ENCODE results near the gene MAPK6. TPM values are rescaled to one million over a fixed set of nuclear protein-coding genes. Genes with fewer than 3 reads are reported as not detected.
"Not testable (repeated sequence)": the region's sequence is repeated elsewhere in the genome, so short reads cannot be mapped to it uniquely, and the experiment has no call there.

MAPK6 gene
- total and polyA plus RNA-seq, 2 of the 8 experiments (the other 6 are each of a cell fraction or from before 2014, with no cell fraction given) = 22.6 to 108 TPM

- not testable (repeated sequence) for H2BK12ac ChIP-seq (ENCODE audit: low read depth, low read length); H3K79me2 ChIP-seq (ENCODE audit: control insufficient read depth in 1 of 2, insufficient read depth in 2 of 2, low read length in 2 of 2); FAIRE-seq; H3K9ac ChIP-seq (replicated peaks in 1 of 4; ENCODE audit: extremely low read depth in 1 of 4, low read depth in 3 of 4, low read length in 3 of 4); H2BK120ac ChIP-seq (replicated peaks; ENCODE audit: low read depth, low read length); H3K4me2 ChIP-seq (ENCODE audit: insufficient read depth in 1 of 2, low read depth in 2 of 2, low read length in 2 of 2); H3K4me1 ChIP-seq (replicated peaks in 1 of 4; ENCODE audit: control insufficient read depth in 3 of 4, insufficient read depth in 4 of 4, low read length in 3 of 4); H3K4ac ChIP-seq (replicated peaks; ENCODE audit: insufficient read length, low read depth, low read length); DNase-seq (ENCODE audit: low read depth in 1 of 2, low spot score in 2 of 2); H3K4me3 ChIP-seq (ENCODE audit: extremely low read depth in 1 of 4, insufficient read depth in 2 of 4, low read depth in 3 of 4, low read length in 4 of 4); H3K23me2 ChIP-seq (ENCODE audit: low read depth, low read length); H4K8ac ChIP-seq (ENCODE audit: extremely low read depth, insufficient read depth, low read length); H3K56ac ChIP-seq (replicated peaks; ENCODE audit: insufficient read length, low read depth, low read length); H2BK20ac ChIP-seq (ENCODE audit: low read length); H3K27me3 ChIP-seq (replicated peaks in 1 of 4; ENCODE audit: control insufficient read depth in 3 of 4, extremely low read depth in 1 of 4, insufficient read depth in 3 of 4, low read length in 3 of 4); H3K79me1 ChIP-seq (ENCODE audit: low read depth, low read length); H3K9me3 ChIP-seq (ENCODE audit: insufficient read depth in 2 of 2, low read depth in 1 of 2, low read length in 1 of 2); H2BK5ac ChIP-seq (ENCODE audit: low read depth, low read length); H4K91ac ChIP-seq (replicated peaks; ENCODE audit: insufficient read length, low read length); H2AFZ ChIP-seq (ENCODE audit: low read length); H2BK15ac ChIP-seq (ENCODE audit: low read length); H3K14ac ChIP-seq (ENCODE audit: insufficient read length); H3K36me3 ChIP-seq (ENCODE audit: control insufficient read depth in 2 of 4, insufficient read depth in 4 of 4, low read length in 3 of 4); H3K18ac ChIP-seq (ENCODE audit: extremely low read depth, low read length); H4K20me1 ChIP-seq (replicated peaks in 1 of 2; ENCODE audit: control insufficient read depth in 1 of 2, insufficient read depth in 2 of 2, low read length in 2 of 2); H4K5ac ChIP-seq (ENCODE audit: insufficient read length, low read depth, low read length); H3K23ac ChIP-seq (ENCODE audit: insufficient read length); H3K27ac ChIP-seq (ENCODE audit: low read depth, low read length); H2AK5ac ChIP-seq (ENCODE audit: low read depth, low read length)
- WGBS, 2 experiments (ENCODE audit: extremely low coverage in 1 of 2, insufficient coverage in 1 of 2, insufficient read length in 1 of 2, insufficient replicate concordance in 2 of 2, low coverage in 1 of 2, low lambda C conversion rate in 2 of 2, missing lambda C conversion rate in 1 of 2) = 88% methylated on average over 8 of the region's 9 CpGs; no CpG with 5 or more reads in 1 of the 2 experiments
- ChIA-PET CTCF (ENCODE audit: partially characterized antibody) (interaction anchor here (1.0 to 1.2 kb wide), 2 partner anchors 16 to 24 kb away, joined by 3 to 4 read pairs; no protein-coding TSS in a partner anchor), POLR2A (ENCODE audit: partially characterized antibody) (interaction anchor here (0.6 kb wide), 1 partner anchor 40 kb away, joined by 3 read pairs; no protein-coding TSS in a partner anchor)
Measured at GRCh38 chr15:52096536-52096935, 77.5 kb downstream of the MAPK6 start.

All from H1 (cell line).